Measurements from ENCODE around the gene ESAM.

ESAM gene

DNA sequence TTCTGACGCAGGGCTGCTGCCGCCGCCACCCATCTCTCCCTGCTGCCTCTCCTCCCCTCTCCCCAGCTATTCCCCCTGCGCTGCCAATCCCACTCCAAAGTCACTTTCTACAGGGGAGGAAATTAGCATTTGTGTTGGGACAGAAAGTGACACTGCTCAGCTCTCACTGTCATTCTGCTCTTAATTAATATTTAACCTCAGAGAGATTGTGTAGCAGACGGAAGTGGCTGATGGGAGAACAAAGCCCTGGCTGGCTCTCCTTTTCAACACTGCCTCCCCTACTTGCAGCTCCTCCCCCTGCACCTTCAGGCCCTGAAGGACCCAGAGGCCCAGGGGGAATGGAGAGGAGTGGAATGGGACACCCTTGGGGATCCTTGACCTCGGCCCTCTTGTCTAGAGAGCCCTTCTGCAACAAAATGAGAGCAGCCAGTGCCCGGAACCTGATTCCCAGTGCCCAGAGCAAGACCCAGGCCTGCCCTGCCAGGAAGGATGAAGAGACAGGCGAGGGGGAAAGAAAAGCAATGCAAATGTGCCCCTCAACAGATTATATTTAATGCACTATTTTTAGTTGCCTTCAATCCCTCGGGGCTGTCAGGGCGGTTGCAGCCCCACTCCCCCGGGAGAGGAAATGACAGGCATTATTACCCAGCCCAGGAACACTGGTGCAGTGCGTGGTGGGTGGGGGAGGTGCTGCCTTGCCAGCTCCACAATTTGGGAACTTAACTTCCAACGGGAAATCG lies 36.9 kb downstream of the ESAM start:
- Histone ChIP-seq H3K4me3 (ENCODE audit: control insufficient read depth in 1 of 7, extremely low read depth in 1 of 7, insufficient read depth in 4 of 7, low read depth in 2 of 7, low read length in 6 of 7) (peak overlapping the region in 5 of 7 experiments; percentile 15 to 58 (median 41)), H3K4me1 (ENCODE audit: control extremely low read depth in 1 of 4, control insufficient read depth in 4 of 4, insufficient read depth in 4 of 4, low read length in 3 of 4) (peaks cover 16 to 60% (median 39%) of the 10 kb centered on the region in 4 experiments), H3K27ac (ENCODE audit: insufficient read depth in 1 of 2, low read depth in 1 of 2, low read length in 2 of 2, poor library complexity in 1 of 2, severe bottlenecking in 2 of 2) (no peak overlapping the region), H3K9me3 (ENCODE audit: control extremely low read depth in 1 of 5, control insufficient read depth in 4 of 5, insufficient read depth in 2 of 5, low read depth in 1 of 5, low read length in 4 of 5) (no peaks in the 10 kb centered on the region), H3K27me3 (replicated peaks in 2 of 5; ENCODE audit: control insufficient read depth in 4 of 5, insufficient read depth in 5 of 5, low read length in 4 of 5) (no peaks in the 10 kb centered on the region), H3K36me3 (ENCODE audit: control insufficient read depth in 4 of 4, insufficient read depth in 4 of 4, low read length in 3 of 4) (no peaks in the 10 kb centered on the region)
- 25% methylated on average over 11 of the region's 14 CpGs for WGBS (ENCODE audit: insufficient coverage)
- ChIA-PET POLR2A (interaction anchor here (0.6 kb wide), 1 partner anchor 36 kb away, joined by 3 read pairs; no protein-coding TSS in a partner anchor), CTCF (interaction anchor here (1.0 to 3.1 kb wide), 9 partner anchors 9 to 133 kb away, joined by 3 to 17 read pairs (median 4); partner anchors contain the start of gene NRGN)
- peak in 2 of 3 donors; percentile 42 to 49 for DNase-seq

- H3K4me1 ChIP-seq (ENCODE audit: control extremely low read depth in 1 of 4, control insufficient read depth in 4 of 4, insufficient read depth in 4 of 4, low read length in 3 of 4): peaks cover 20 to 79% (median 54%) of the 10 kb centered on the region in 4 experiments
- ChIA-PET CTCF (no interaction called here), POLR2A (no interaction called here)
- peak overlapping the region in 4 of 7 experiments; percentile 9 to 54 (median 37) for H3K4me3 ChIP-seq (ENCODE audit: control insufficient read depth in 1 of 7, extremely low read depth in 1 of 7, insufficient read depth in 4 of 7, low read depth in 2 of 7, low read length in 6 of 7)
- no peak overlapping the region for H3K27ac ChIP-seq (ENCODE audit: insufficient read depth in 1 of 2, low read depth in 1 of 2, low read length in 2 of 2, poor library complexity in 1 of 2, severe bottlenecking in 2 of 2)
- no peak for DNase-seq
- peaks cover 0 to 19% (median 8%) of the 10 kb centered on the region in 5 experiments for H3K27me3 ChIP-seq (replicated peaks in 2 of 5; ENCODE audit: control insufficient read depth in 4 of 5, insufficient read depth in 5 of 5, low read length in 4 of 5)
- WGBS (ENCODE audit: insufficient coverage): 0% methylated on average over 6 of the region's 6 CpGs
- no peaks in the 10 kb centered on the region for H3K36me3 ChIP-seq (ENCODE audit: control insufficient read depth in 4 of 4, insufficient read depth in 4 of 4, low read length in 3 of 4)
- H3K9me3 ChIP-seq (ENCODE audit: control extremely low read depth in 1 of 5, control insufficient read depth in 4 of 5, insufficient read depth in 2 of 5, low read depth in 1 of 5, low read length in 4 of 5): no peaks in the 10 kb centered on the region
These were observed 39.9 kb downstream of the ESAM start for GRCh38 chr11:124722176-124722575.

DNA sequence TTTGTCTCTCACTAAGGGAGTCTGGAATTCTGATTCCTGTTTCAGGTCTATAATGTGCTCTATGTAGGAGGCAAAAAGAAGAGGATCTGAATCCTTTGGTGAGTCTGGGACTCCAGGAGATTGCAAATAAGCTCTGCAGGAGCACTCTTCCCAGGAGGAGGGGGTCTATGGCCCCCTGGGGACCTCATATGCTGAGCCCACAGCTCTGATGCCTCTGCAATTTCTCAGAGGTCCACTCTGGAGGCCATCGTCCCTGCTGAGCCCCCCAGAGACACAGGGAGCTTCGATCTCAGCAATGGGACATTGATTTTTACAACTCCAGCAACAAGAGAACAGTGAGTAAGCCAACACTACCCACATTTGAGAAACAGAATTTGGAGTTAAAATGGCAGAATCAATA lies 42.6 kb downstream of the ESAM start:
- peaks cover 0 to 19% (median 8%) of the 10 kb centered on the region in 5 experiments for H3K27me3 ChIP-seq (replicated peaks in 2 of 5; ENCODE audit: control insufficient read depth in 4 of 5, insufficient read depth in 5 of 5, low read length in 4 of 5)
- CTCF ChIA-PET: interaction anchor here (1.1 to 2.0 kb wide), 4 partner anchors 11 to 49 kb away, joined by 3 to 7 read pairs (median 6); no protein-coding TSS in a partner anchor
- no peak for DNase-seq
- WGBS (ENCODE audit: insufficient coverage): 100% methylated on average over 1 of the region's 2 CpGs
- H3K9me3 ChIP-seq (ENCODE audit: control extremely low read depth in 1 of 5, control insufficient read depth in 4 of 5, insufficient read depth in 2 of 5, low read depth in 1 of 5, low read length in 4 of 5): no peaks in the 10 kb centered on the region
- no peak overlapping the region for H3K27ac ChIP-seq (ENCODE audit: insufficient read depth in 1 of 2, low read depth in 1 of 2, low read length in 2 of 2, poor library complexity in 1 of 2, severe bottlenecking in 2 of 2)
- H3K4me1 ChIP-seq (ENCODE audit: control extremely low read depth in 1 of 4, control insufficient read depth in 4 of 4, insufficient read depth in 4 of 4, low read length in 3 of 4): peaks cover 14 to 72% (median 50%) of the 10 kb centered on the region in 4 experiments
- POLR2A ChIA-PET: no interaction called here
- no peaks in the 10 kb centered on the region for H3K36me3 ChIP-seq (ENCODE audit: control insufficient read depth in 4 of 4, insufficient read depth in 4 of 4, low read length in 3 of 4)
- H3K4me3 ChIP-seq (ENCODE audit: control insufficient read depth in 1 of 7, extremely low read depth in 1 of 7, insufficient read depth in 4 of 7, low read depth in 2 of 7, low read length in 6 of 7): no peak overlapping the region

DNA sequence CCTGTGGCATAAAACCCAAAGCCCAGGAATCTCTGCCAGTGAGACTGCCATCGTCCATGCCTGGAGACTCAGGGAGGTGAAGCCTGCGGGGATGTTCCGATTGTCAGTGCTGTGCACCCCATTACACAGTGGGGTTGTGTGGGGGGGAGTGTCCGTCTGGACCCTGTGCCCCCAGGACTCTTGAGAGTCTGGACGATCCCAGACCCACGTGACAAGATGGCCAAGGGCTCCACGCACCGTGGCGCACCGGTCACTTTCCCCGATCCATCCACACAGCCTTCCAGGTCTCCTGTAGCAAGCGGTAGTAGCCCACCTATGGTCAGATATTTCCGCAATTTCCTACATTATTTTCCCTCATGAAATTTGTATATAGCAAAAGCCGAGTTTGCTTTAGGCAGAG lies 43.3 kb downstream of the ESAM start:
- 85% methylated on average over 14 of the region's 14 CpGs for WGBS (ENCODE audit: insufficient coverage)
- Histone ChIP-seq H3K36me3 (ENCODE audit: control insufficient read depth in 4 of 4, insufficient read depth in 4 of 4, low read length in 3 of 4) (no peaks in the 10 kb centered on the region), H3K4me3 (ENCODE audit: control insufficient read depth in 1 of 7, extremely low read depth in 1 of 7, insufficient read depth in 4 of 7, low read depth in 2 of 7, low read length in 6 of 7) (peak overlapping the region in 1 of 7 experiments; percentile 79), H3K27me3 (replicated peaks in 2 of 5; ENCODE audit: control insufficient read depth in 4 of 5, insufficient read depth in 5 of 5, low read length in 4 of 5) (peaks cover 0 to 19% (median 8%) of the 10 kb centered on the region in 5 experiments), H3K9me3 (ENCODE audit: control extremely low read depth in 1 of 5, control insufficient read depth in 4 of 5, insufficient read depth in 2 of 5, low read depth in 1 of 5, low read length in 4 of 5) (no peaks in the 10 kb centered on the region), H3K4me1 (ENCODE audit: control extremely low read depth in 1 of 4, control insufficient read depth in 4 of 4, insufficient read depth in 4 of 4, low read length in 3 of 4) (peaks cover 12 to 65% (median 45%) of the 10 kb centered on the region in 4 experiments), H3K27ac (ENCODE audit: insufficient read depth in 1 of 2, low read depth in 1 of 2, low read length in 2 of 2, poor library complexity in 1 of 2, severe bottlenecking in 2 of 2) (no peak overlapping the region)
- DNase-seq: no peak
- POLR2A ChIA-PET: interaction anchor here (1.2 kb wide), 1 partner anchor 41 kb away, joined by 3 read pairs; no protein-coding TSS in a partner anchor
- CTCF ChIA-PET: interaction anchor here (1.1 to 2.2 kb wide), 3 partner anchors 15 to 48 kb away, joined by 3 to 8 read pairs (median 6); no protein-coding TSS in a partner anchor

- peaks cover 0 to 19% (median 8%) of the 10 kb centered on the region in 5 experiments for H3K27me3 ChIP-seq (replicated peaks in 2 of 5; ENCODE audit: control insufficient read depth in 4 of 5, insufficient read depth in 5 of 5, low read length in 4 of 5)
- no peaks in the 10 kb centered on the region for H3K9me3 ChIP-seq (ENCODE audit: control extremely low read depth in 1 of 5, control insufficient read depth in 4 of 5, insufficient read depth in 2 of 5, low read depth in 1 of 5, low read length in 4 of 5)
- no peak overlapping the region for H3K27ac ChIP-seq (ENCODE audit: insufficient read depth in 1 of 2, low read depth in 1 of 2, low read length in 2 of 2, poor library complexity in 1 of 2, severe bottlenecking in 2 of 2)
- H3K4me1 ChIP-seq (ENCODE audit: control extremely low read depth in 1 of 4, control insufficient read depth in 4 of 4, insufficient read depth in 4 of 4, low read length in 3 of 4): peaks cover 12 to 61% (median 44%) of the 10 kb centered on the region in 4 experiments
- peak; percentile 34 to 72 (median 69) for DNase-seq
- CTCF ChIA-PET: interaction anchor here (0.8 to 2.2 kb wide), 10 partner anchors 12 to 47 kb away, joined by 3 to 8 read pairs (median 4); partner anchors contain the start of genes NRGN and VSIG2
- H3K36me3 ChIP-seq (ENCODE audit: control insufficient read depth in 4 of 4, insufficient read depth in 4 of 4, low read length in 3 of 4): no peaks in the 10 kb centered on the region
- H3K4me3 ChIP-seq (ENCODE audit: control insufficient read depth in 1 of 7, extremely low read depth in 1 of 7, insufficient read depth in 4 of 7, low read depth in 2 of 7, low read length in 6 of 7): peak overlapping the region; percentile 23 to 79 (median 46)
- POLR2A ChIA-PET: interaction anchor here (1.2 to 1.6 kb wide), 3 partner anchors 8 to 45 kb away, joined by 3 to 7 read pairs (median 3); partner anchors contain the start of genes SIAE and SPA17
- WGBS (ENCODE audit: insufficient coverage): under 1% methylated on average over 28 of the region's 45 CpGs
These were observed 44.1 kb downstream of the ESAM start for GRCh38 chr11:124717786-124718651.

GRCh38 chr11:124717421-124717785 lies 44.7 kb downstream of the ESAM start:
- Histone ChIP-seq H3K4me1 (ENCODE audit: control extremely low read depth in 1 of 4, control insufficient read depth in 4 of 4, insufficient read depth in 4 of 4, low read length in 3 of 4) (peaks cover 12 to 55% (median 40%) of the 10 kb centered on the region in 4 experiments), H3K9me3 (ENCODE audit: control extremely low read depth in 1 of 5, control insufficient read depth in 4 of 5, insufficient read depth in 2 of 5, low read depth in 1 of 5, low read length in 4 of 5) (no peaks in the 10 kb centered on the region), H3K4me3 (ENCODE audit: control insufficient read depth in 1 of 7, extremely low read depth in 1 of 7, insufficient read depth in 4 of 7, low read depth in 2 of 7, low read length in 6 of 7) (peak overlapping the region in 4 of 7 experiments; percentile 19 to 79 (median 57)), H3K27me3 (replicated peaks in 2 of 5; ENCODE audit: control insufficient read depth in 4 of 5, insufficient read depth in 5 of 5, low read length in 4 of 5) (peaks cover 0 to 19% (median 8%) of the 10 kb centered on the region in 5 experiments), H3K36me3 (ENCODE audit: control insufficient read depth in 4 of 4, insufficient read depth in 4 of 4, low read length in 3 of 4) (no peaks in the 10 kb centered on the region), H3K27ac (ENCODE audit: insufficient read depth in 1 of 2, low read depth in 1 of 2, low read length in 2 of 2, poor library complexity in 1 of 2, severe bottlenecking in 2 of 2) (no peak overlapping the region)
- no peak for DNase-seq
- ChIA-PET POLR2A (interaction anchor here (1.2 to 1.6 kb wide), 3 partner anchors 9 to 44 kb away, joined by 3 to 7 read pairs (median 3); partner anchors contain the start of genes SIAE and SPA17), CTCF (interaction anchor here (0.8 to 2.2 kb wide), 10 partner anchors 13 to 47 kb away, joined by 3 to 8 read pairs (median 4); partner anchors contain the start of genes NRGN and VSIG2)
- WGBS (ENCODE audit: insufficient coverage): 41% methylated on average over 4 of the region's 7 CpGs

Measured in common myeloid progenitor, CD34-positive (primary cell).